SU-DHL-6 (cell line): ENCODE measurements around the gene RNF167.

Experiments
- CTCF ChIP-seq: fragments of 200-600 bp; sonication (generic); IDR thresholded peaks from one replicate; pipeline ENCODE4 v1.5.1; 2017; ENCODE audit warnings: antibody characterized with exemption, mild to moderate bottlenecking, low read length, moderate library complexity; ENCODE audit not compliant: insufficient read depth, poor library complexity, severe bottlenecking
- EZH2phosphoT487 ChIP-seq: fragments of 200-600 bp; sonication (generic), shearing (Covaris generic); conservative IDR thresholded peaks from 2 replicates; pipeline ENCODE4 v1.6.1; 2018; ENCODE audit warnings: mild to moderate bottlenecking, antibody characterized with exemption, low read length, moderate library complexity, mixed read lengths

- TF ChIP-seq CTCF (no peak), EZH2phosphoT487 (no peak)
Measured at GRCh38 chr17:4948931-4949320, 8.9 kb downstream of the RNF167 start.
